SK-N-SH (cell line): Measurements from ENCODE around the gene AGTRAP.

Experiments used
- CTCF ChIP-seq: fragments of 200-600 bp; sonication (generic); IDR thresholded peaks from 2 replicates; pipeline ENCODE4 v1.6.1; 2017; ENCODE audit warnings: antibody characterized with exemption, mild to moderate bottlenecking, moderate library complexity
- EZH2phosphoT487 ChIP-seq: fragments of 200-600 bp; sonication (generic); IDR thresholded peaks from 2 replicates; pipeline ENCODE4 v1.6.1; 2017; ENCODE audit warnings: low read depth, mixed run types, mild to moderate bottlenecking, antibody characterized with exemption, moderate library complexity, borderline replicate concordance
- FOXM1 ChIP-seq: IDR thresholded peaks from 2 replicates; pipeline ENCODE4 v1.4.0; 2012; ENCODE audit warnings: low read depth, mild to moderate bottlenecking
- JUND ChIP-seq: IDR thresholded peaks from 2 replicates; pipeline ENCODE4 v1.4.0; 2012
- MAX ChIP-seq: IDR thresholded peaks from 2 replicates; pipeline ENCODE4 v1.4.0; 2012; ENCODE audit warnings: low read depth
- MXI1 ChIP-seq: IDR thresholded peaks from 2 replicates; pipeline ENCODE4 v1.6.1; 2012; ENCODE audit warnings: mild to moderate bottlenecking, low read depth, low read length, improper control_type of control experiment
- TCF12 ChIP-seq: IDR thresholded peaks from 2 replicates; pipeline ENCODE4 v1.4.0; 2012

GRCh38 chr1:11701981-11702803 is 33.7 kb upstream of the AGTRAP start:
- TF ChIP-seq EZH2phosphoT487 (no peak), FOXM1 (no peak), TCF12 (no peak), MXI1 (no peak), CTCF (no peak), JUND (no peak), MAX (no peak)
